Measurements from ENCODE around the gene KRTAP3-1. TPM values are rescaled to one million over a fixed set of nuclear protein-coding genes. Genes with fewer than 3 reads are reported as not detected.
"Not testable (repeated sequence)": the region's sequence is repeated elsewhere in the genome, so short reads cannot be mapped to it uniquely, and the experiment has no call there.

KRTAP3-1 gene
- total RNA-seq, 1 experiment from 2014 or later, result not detected

GRCh38 chr17:41046735-41047465 lies 38.0 kb upstream of the KRTAP3-1 start, which contains the start of gene KRTAP2-1:
Gene KRTAP2-1 (minus strand): TSS chr17:41047316. CDS start chr17:41047267, 49 bp downstream.
- H3K27me3 ChIP-seq (ENCODE audit: low read length); H3K9ac ChIP-seq (ENCODE audit: low read length); H3K9me2 ChIP-seq (replicated peaks; ENCODE audit: insufficient read depth, low read length); H3K4me1 ChIP-seq (ENCODE audit: low read length); H3K36me3 ChIP-seq (ENCODE audit: insufficient read depth, low read length); H2AFZ ChIP-seq (ENCODE audit: low read length); H3K79me2 ChIP-seq (ENCODE audit: low read length); H3K9me3 ChIP-seq (ENCODE audit: low read length); H4K20me1 ChIP-seq (ENCODE audit: insufficient read depth, low read depth, low read length); H3K27ac ChIP-seq (ENCODE audit: low read length); H3K4me3 ChIP-seq (ENCODE audit: low read length); H3K4me2 ChIP-seq (ENCODE audit: low read depth, low read length, poor library complexity, severe bottlenecking): not testable (repeated sequence)
- DNase-seq, result peak; percentile 30

- H3K9ac ChIP-seq (ENCODE audit: low read length), result no peak overlapping the region
- H3K27ac ChIP-seq (ENCODE audit: low read length), result no peak overlapping the region
- no peaks in the 10 kb centered on the region for H3K9me3 ChIP-seq (ENCODE audit: low read length)
- H3K4me3 ChIP-seq (ENCODE audit: low read length), result no peak overlapping the region
- no peaks in the 10 kb centered on the region for H3K79me2 ChIP-seq (ENCODE audit: low read length)
- no peaks in the 10 kb centered on the region for H3K27me3 ChIP-seq (ENCODE audit: low read length)
- H3K36me3 ChIP-seq (ENCODE audit: insufficient read depth, low read length), result no peaks in the 10 kb centered on the region
- DNase-seq, result no peak
- H2AFZ ChIP-seq (ENCODE audit: low read length), result no peak overlapping the region
- no peaks in the 10 kb centered on the region for H3K9me2 ChIP-seq (replicated peaks; ENCODE audit: insufficient read depth, low read length)
- H3K4me2 ChIP-seq (ENCODE audit: low read depth, low read length, poor library complexity, severe bottlenecking), result no peak overlapping the region
- no peaks in the 10 kb centered on the region for H4K20me1 ChIP-seq (ENCODE audit: insufficient read depth, low read depth, low read length)
- H3K4me1 ChIP-seq (ENCODE audit: low read length), result no peaks in the 10 kb centered on the region
Measured at GRCh38 chr17:41042953-41043352, 34.0 kb upstream of the KRTAP3-1 start.

GRCh38 chr17:41040783-41041571 lies 32.0 kb upstream of the KRTAP3-1 start, which contains the start of gene KRTAP1-1:
Gene KRTAP1-1 (minus strand): TSS chr17:41041450. CDS start chr17:41041397, 53 bp downstream.
- not testable (repeated sequence) for DNase-seq; H3K9me2 ChIP-seq (replicated peaks; ENCODE audit: insufficient read depth, low read length); H3K9ac ChIP-seq (ENCODE audit: low read length); H3K9me3 ChIP-seq (ENCODE audit: low read length); H3K4me2 ChIP-seq (ENCODE audit: low read depth, low read length, poor library complexity, severe bottlenecking); H3K4me3 ChIP-seq (ENCODE audit: low read length); H3K4me1 ChIP-seq (ENCODE audit: low read length); H3K27me3 ChIP-seq (ENCODE audit: low read length); H3K27ac ChIP-seq (ENCODE audit: low read length); H2AFZ ChIP-seq (ENCODE audit: low read length); H3K36me3 ChIP-seq (ENCODE audit: insufficient read depth, low read length); H3K79me2 ChIP-seq (ENCODE audit: low read length); H4K20me1 ChIP-seq (ENCODE audit: insufficient read depth, low read depth, low read length)

DNA sequence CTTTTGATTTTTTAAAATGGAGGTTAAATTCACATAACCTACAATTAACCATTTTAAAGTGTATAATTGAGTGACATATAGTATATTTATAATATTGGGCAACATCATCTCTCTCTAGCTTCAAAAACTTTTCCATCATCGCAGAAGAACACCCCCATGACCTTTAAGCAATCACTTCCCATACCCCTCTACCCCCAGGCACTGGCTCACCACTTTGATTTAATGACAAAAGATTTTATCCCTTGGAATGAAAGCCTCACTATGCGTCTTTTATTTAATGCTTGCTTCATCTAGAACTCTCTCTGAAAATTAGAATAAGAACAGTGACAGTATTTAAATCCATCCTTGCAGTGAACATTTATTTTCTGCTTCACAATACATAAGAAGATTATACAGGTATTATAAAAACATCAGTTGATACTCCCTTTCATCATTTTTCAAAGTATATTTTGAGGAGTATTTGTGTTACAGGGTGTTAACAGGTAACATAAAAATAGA lies 29.0 kb upstream of the KRTAP3-1 start:
- Histone ChIP-seq H4K20me1 (ENCODE audit: insufficient read depth, low read depth, low read length) (no peaks in the 10 kb centered on the region), H3K9ac (ENCODE audit: low read length) (no peak overlapping the region)

DNA sequence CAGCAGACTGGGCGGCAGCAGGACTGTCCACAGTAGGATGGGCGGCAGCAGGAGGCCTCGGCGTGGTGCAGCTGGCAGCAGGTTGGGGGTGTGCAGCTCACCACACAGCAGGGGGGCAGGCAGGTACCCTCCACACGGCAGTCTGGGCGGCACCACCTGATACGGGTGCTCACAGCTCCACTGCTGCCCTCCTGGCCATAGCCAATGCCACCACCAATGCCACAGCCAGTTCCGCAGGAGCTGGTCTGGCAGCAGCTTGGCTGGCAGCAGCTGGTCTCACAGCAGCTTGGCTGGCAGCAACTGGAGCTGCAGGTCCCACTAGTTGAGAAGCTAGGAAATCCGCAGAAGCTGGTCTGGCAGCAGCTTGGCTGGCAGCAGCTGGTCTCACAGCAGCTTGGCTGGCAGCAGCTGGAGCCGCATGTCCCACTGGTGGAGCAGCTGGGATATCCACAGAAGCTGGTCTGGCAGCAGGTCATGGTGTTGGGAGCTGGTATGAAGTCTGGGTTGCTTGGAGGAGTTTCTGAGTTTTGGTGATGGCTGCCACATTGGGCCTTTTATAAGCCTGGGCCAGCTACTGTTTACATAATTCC lies 25.5 kb upstream of the KRTAP3-1 start, which contains the start of gene KRTAP1-3:
KRTAP1-3 (minus strand) TSS at position 529 of the 590 bp plus-strand sequence; CDS start at position 476, 53 bp downstream.
- H3K4me2 ChIP-seq (ENCODE audit: low read depth, low read length, poor library complexity, severe bottlenecking); H3K27ac ChIP-seq (ENCODE audit: low read length); H3K36me3 ChIP-seq (ENCODE audit: insufficient read depth, low read length); H3K4me3 ChIP-seq (ENCODE audit: low read length); H4K20me1 ChIP-seq (ENCODE audit: insufficient read depth, low read depth, low read length); H3K79me2 ChIP-seq (ENCODE audit: low read length); H3K9me3 ChIP-seq (ENCODE audit: low read length); H2AFZ ChIP-seq (ENCODE audit: low read length); H3K9me2 ChIP-seq (replicated peaks; ENCODE audit: insufficient read depth, low read length); H3K9ac ChIP-seq (ENCODE audit: low read length); H3K27me3 ChIP-seq (ENCODE audit: low read length); H3K4me1 ChIP-seq (ENCODE audit: low read length): not testable (repeated sequence)
- DNase-seq, result peak; percentile 5

More for the DNA sequence above, 29.0 kb upstream of the KRTAP3-1 start:
- H3K4me3 ChIP-seq (ENCODE audit: low read length), result no peak overlapping the region
- no peaks in the 10 kb centered on the region for H3K9me2 ChIP-seq (replicated peaks; ENCODE audit: insufficient read depth, low read length)
- no peak overlapping the region for H2AFZ ChIP-seq (ENCODE audit: low read length)
- H3K27me3 ChIP-seq (ENCODE audit: low read length), result no peaks in the 10 kb centered on the region
- no peak overlapping the region for H3K4me2 ChIP-seq (ENCODE audit: low read depth, low read length, poor library complexity, severe bottlenecking)
- no peaks in the 10 kb centered on the region for H3K4me1 ChIP-seq (ENCODE audit: low read length)
- no peak for DNase-seq
- H3K36me3 ChIP-seq (ENCODE audit: insufficient read depth, low read length), result no peaks in the 10 kb centered on the region
- H3K9me3 ChIP-seq (ENCODE audit: low read length), result no peaks in the 10 kb centered on the region
- H3K79me2 ChIP-seq (ENCODE audit: low read length), result no peaks in the 10 kb centered on the region
- H3K27ac ChIP-seq (ENCODE audit: low read length), result no peak overlapping the region

DNA sequence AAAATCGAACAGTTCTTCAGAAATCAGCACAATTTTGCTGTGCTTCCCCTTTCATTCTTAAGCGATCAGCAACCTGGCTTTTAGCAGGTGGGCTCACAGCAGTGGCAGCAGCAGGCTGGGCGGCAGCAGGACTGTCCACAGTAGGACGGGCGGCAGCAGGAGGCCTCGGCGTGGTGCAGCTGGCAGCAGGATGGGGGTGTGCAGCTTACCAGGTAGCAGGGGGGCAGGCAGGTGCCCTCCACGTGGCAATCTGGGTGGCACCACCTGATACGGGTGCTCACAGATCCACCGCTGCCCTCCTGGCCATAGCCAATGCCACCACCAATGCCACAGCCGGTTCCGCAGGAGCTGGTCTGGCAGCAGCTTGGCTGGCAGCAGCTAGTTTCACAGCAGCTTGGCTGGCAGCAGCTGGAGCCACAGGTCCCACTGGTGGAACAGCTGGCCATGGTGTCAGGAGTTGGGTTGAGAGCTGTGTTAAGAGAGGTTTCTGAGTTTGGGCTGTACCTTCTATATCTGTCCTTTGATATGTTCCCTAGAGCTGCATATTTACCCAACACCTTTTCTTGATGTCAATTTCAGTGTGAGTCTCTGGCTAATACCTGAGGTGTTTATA lies 20.8 kb upstream of the KRTAP3-1 start, which contains the start of gene KRTAP1-4:
KRTAP1-4 (minus strand) TSS at position 563 of the 613 bp plus-strand sequence; CDS start at position 446, 117 bp downstream.
- Histone ChIP-seq H2AFZ (ENCODE audit: low read length) (no peak within 1 kb of the TSS), H3K27ac (ENCODE audit: low read length) (no peak within 1 kb of the TSS)

DNA sequence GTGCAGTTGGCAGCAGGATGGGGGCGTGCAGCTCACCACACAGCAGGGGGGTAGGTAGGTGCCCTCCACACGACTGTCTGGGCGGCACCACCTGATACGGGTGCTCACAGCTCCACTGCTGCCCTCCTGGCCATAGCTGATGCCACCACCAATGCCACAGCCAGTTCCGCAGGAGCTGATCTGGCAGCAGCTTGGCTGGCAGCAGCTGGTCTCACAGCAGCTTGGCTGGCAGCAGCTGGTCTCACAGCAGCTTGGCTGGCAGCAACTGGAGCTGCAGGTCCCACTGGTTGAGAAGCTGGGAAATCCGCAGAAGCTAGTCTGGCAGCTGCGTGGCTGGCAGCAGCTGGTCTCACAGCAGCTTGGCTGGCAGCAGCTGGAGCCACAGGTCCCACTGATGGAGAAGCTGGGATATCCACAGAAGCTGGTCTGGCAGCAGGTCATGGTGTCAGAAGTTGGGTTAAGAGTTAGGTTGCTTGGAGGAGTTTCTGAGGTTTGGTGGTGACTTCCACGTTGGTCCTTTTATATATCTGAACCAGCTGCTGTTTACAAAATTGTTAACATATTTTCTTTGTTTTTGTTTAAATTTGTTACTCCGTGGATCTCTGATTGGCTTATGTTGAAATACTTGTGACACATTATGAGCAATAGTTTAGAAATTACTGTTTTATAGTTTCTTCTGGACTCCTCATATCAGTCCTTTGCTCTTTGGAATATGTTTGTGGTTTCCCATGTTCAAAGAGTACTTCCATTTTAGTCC lies 18.0 kb upstream of the KRTAP3-1 start, which contains the start of gene KRTAP1-5:
KRTAP1-5 (minus strand) TSS at position 494 of the 757 bp plus-strand sequence; CDS start at position 441, 53 bp downstream.
- Histone ChIP-seq H3K36me3 (ENCODE audit: insufficient read depth, low read length) (no peaks in the 10 kb centered on the region), H4K20me1 (ENCODE audit: insufficient read depth, low read depth, low read length) (no peaks in the 10 kb centered on the region), H3K9me2 (replicated peaks; ENCODE audit: insufficient read depth, low read length) (no peaks in the 10 kb centered on the region), H3K27ac (ENCODE audit: low read length) (no peak within 1 kb of the TSS), H3K9ac (ENCODE audit: low read length) (no peak within 1 kb of the TSS), H3K27me3 (ENCODE audit: low read length) (no peaks in the 10 kb centered on the region), H3K4me3 (ENCODE audit: low read length) (no peak within 1 kb of the TSS), H3K4me1 (ENCODE audit: low read length) (no peaks in the 10 kb centered on the region), H3K9me3 (ENCODE audit: low read length) (no peaks in the 10 kb centered on the region), H3K4me2 (ENCODE audit: low read depth, low read length, poor library complexity, severe bottlenecking) (no peak within 1 kb of the TSS), H2AFZ (ENCODE audit: low read length) (no peak within 1 kb of the TSS), H3K79me2 (ENCODE audit: low read length) (no peaks in the 10 kb centered on the region)
- DNase-seq, result no peak

More for the DNA sequence above, 20.8 kb upstream of the KRTAP3-1 start, which contains the start of gene KRTAP1-4:
- no peak for DNase-seq
- no peak within 1 kb of the TSS for H3K4me3 ChIP-seq (ENCODE audit: low read length)
- H3K36me3 ChIP-seq (ENCODE audit: insufficient read depth, low read length), result no peaks in the 10 kb centered on the region
- H3K4me2 ChIP-seq (ENCODE audit: low read depth, low read length, poor library complexity, severe bottlenecking), result no peak within 1 kb of the TSS
- no peak within 1 kb of the TSS for H3K9ac ChIP-seq (ENCODE audit: low read length)
- no peaks in the 10 kb centered on the region for H3K4me1 ChIP-seq (ENCODE audit: low read length)
- H3K79me2 ChIP-seq (ENCODE audit: low read length), result no peaks in the 10 kb centered on the region
- H4K20me1 ChIP-seq (ENCODE audit: insufficient read depth, low read depth, low read length), result no peaks in the 10 kb centered on the region
- H3K9me2 ChIP-seq (replicated peaks; ENCODE audit: insufficient read depth, low read length), result no peaks in the 10 kb centered on the region
- no peaks in the 10 kb centered on the region for H3K9me3 ChIP-seq (ENCODE audit: low read length)
- H3K27me3 ChIP-seq (ENCODE audit: low read length), result no peaks in the 10 kb centered on the region
